Peyer's patch (tissue), 4 donors: Measurements from ENCODE around the gene TUG1.

Experiments used
- POLR2A ChIP-seq, 2 donors: fragments of 450-650 bp; IDR thresholded peaks; one replicate each; pipeline ENCODE4 v1.5.1; 2017; ENCODE audit warnings: antibody characterized with exemption in 2 of 2, mild to moderate bottlenecking in 2 of 2, moderate library complexity in 2 of 2
- TF ChIP-seq, protein P1 (sequence below), 6 experiments: fragments of 450-650 bp in 4 of 6; fragments of 200-600 bp in 2 of 6; sonication (generic) in 1 of 6; IDR thresholded peaks; one replicate each; pipeline ENCODE4 v1.5.1; 2017 to 2019; ENCODE audit warnings: antibody characterized with exemption in 6 of 6, mild to moderate bottlenecking in 3 of 6, moderate library complexity in 1 of 6

DNA sequence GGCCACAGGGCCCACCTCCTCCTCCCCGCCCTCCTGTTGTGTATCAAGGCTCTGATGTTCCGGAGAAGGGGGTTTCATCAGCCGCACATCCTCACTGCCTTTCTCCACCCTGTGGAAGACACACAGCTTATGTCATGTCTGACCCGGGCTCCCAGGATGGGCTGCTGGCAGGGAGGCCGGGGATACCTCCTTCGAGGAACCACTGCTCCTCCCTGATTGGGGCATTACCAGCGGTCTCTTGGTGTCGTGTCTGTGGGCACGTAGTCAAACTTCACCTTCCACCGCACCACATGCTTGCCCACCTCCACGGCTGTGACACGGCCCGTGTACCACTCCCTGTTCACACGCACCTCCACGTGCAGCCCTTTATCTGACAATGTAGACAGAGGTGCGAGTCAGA is 36.4 kb upstream of the TUG1 start:
- TF ChIP-seq, protein P1, sequence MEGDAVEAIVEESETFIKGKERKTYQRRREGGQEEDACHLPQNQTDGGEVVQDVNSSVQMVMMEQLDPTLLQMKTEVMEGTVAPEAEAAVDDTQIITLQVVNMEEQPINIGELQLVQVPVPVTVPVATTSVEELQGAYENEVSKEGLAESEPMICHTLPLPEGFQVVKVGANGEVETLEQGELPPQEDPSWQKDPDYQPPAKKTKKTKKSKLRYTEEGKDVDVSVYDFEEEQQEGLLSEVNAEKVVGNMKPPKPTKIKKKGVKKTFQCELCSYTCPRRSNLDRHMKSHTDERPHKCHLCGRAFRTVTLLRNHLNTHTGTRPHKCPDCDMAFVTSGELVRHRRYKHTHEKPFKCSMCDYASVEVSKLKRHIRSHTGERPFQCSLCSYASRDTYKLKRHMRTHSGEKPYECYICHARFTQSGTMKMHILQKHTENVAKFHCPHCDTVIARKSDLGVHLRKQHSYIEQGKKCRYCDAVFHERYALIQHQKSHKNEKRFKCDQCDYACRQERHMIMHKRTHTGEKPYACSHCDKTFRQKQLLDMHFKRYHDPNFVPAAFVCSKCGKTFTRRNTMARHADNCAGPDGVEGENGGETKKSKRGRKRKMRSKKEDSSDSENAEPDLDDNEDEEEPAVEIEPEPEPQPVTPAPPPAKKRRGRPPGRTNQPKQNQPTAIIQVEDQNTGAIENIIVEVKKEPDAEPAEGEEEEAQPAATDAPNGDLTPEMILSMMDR (IDR thresholded peaks at IDR 0.05) = no peak
- TF ChIP-seq POLR2A (IDR thresholded peaks at IDR 0.05) = no peak
